ENCODE measurements around the gene FPGS.

FPGS gene

DNA sequence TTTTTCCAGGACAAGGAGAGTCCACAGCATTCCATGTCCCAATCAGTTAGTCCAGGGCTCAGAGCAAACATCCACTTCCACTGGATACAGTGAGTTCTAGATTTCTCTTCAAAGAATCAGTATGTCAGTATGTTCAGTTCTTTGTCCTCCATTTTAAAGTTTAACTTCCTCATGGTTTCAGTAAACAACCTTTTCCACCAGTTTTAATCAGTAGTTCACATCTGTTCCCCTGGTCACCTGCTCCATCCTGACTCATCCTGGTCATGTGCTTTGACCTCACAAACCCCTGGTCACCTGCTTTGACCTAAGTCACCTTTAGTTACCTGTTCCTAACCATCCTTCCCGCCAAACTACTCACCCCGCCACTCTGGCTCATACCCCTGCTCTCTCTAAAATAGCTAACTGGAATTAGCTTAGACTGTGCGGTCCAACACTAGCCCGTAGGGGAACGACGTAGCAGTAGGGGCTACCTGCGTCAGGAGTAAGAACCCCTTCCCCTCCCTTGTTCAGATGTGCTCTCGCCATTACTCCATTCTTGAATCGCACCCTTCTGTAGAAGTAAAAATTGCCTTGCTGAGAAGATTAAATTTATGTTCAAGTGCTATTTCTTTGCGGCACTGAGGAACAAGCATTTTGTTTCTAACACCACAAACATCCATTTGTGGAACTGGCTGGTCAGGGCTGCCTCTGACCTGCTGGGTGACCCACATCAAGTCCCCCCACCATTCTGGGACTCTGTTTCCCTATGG is 46.2 kb downstream of the FPGS start:
- peak overlapping the region in 1 of 2 donors; percentile 24 for H3K27ac ChIP-seq
- peaks cover 0 to 7% (median 3%) of the 10 kb centered on the region in 3 donors for H3K9me3 ChIP-seq
- peaks cover 0 to 61% (median 40%) of the 10 kb centered on the region in 4 donors for H3K4me1 ChIP-seq
- H3K4me3 ChIP-seq = no peak overlapping the region
- no peak for DNase-seq
- TF ChIP-seq CTCF (IDR thresholded peaks at IDR 0.05) = no peak
- H3K27me3 ChIP-seq = no peaks in the 10 kb centered on the region
- peaks cover 0 to 18% (median 10%) of the 10 kb centered on the region in 3 donors for H3K36me3 ChIP-seq
- intact Hi-C loops (cut with DNase I; ENCODE audit: low total_unique reads) = no loop called here

- Histone ChIP-seq H3K4me1 (peaks cover 0 to 61% (median 44%) of the 10 kb centered on the region in 4 donors), H3K4me3 (peak overlapping the region; percentile 4 to 71)
- intact Hi-C loops (cut with DNase I; ENCODE audit: low total_unique reads) = no loop called here
These were observed 47.7 kb downstream of the FPGS start for GRCh38 chr9:127850286-127850830.

DNA sequence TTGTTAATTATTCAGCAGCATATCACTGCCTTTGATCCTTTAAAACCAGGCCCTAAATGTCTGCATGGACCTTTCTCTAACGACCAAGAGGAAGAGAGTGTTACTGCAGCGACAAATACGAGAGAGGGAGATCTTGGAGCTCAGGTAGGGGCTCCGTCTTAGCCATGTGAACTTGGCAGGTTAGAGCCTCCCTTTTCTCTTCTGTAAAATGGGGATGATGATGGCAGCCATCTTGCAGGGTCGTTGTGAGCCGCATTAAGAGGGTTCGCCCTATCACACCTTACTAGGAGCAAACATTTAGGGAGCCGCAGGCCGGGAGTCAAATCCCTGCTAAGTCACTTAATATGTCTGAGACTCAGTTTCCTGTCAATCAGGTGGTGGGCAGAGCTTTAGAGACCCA is 50.1 kb downstream of the FPGS start:
- Histone ChIP-seq H3K27me3 (no peaks in the 10 kb centered on the region), H3K9me3 (peaks cover 0 to 7% (median 3%) of the 10 kb centered on the region in 3 donors), H3K36me3 (peaks cover 0 to 18% (median 10%) of the 10 kb centered on the region in 3 donors), H3K4me3 (peak overlapping the region; percentile 54 to 71), H3K4me1 (peaks cover 5 to 52% (median 38%) of the 10 kb centered on the region in 4 donors), H3K27ac (peak overlapping the region; percentile 80 to 82)
- no peak for TF ChIP-seq CTCF (IDR thresholded peaks at IDR 0.05)
- no peak for DNase-seq
- intact Hi-C loops (cut with DNase I; ENCODE audit: low total_unique reads) = no loop called here

More at GRCh38 chr9:127850286-127850830, 47.7 kb downstream of the FPGS start:
- TF ChIP-seq CTCF (IDR thresholded peaks at IDR 0.05) = no peak
- Histone ChIP-seq H3K9me3 (peaks cover 0 to 7% (median 3%) of the 10 kb centered on the region in 3 donors), H3K27ac (no peak overlapping the region), H3K36me3 (peaks cover 0 to 18% (median 10%) of the 10 kb centered on the region in 3 donors), H3K27me3 (no peaks in the 10 kb centered on the region)
- DNase-seq = no peak

GRCh38 chr9:127853312-127854183 is 50.9 kb downstream of the FPGS start:
- Histone ChIP-seq H3K4me3 (peak overlapping the region; percentile 54 to 71), H3K9me3 (peaks cover 0 to 7% (median 3%) of the 10 kb centered on the region in 3 donors), H3K36me3 (peaks cover 0 to 18% (median 10%) of the 10 kb centered on the region in 3 donors), H3K27ac (peak overlapping the region; percentile 80 to 82), H3K4me1 (peaks cover 5 to 58% (median 44%) of the 10 kb centered on the region in 4 donors), H3K27me3 (no peaks in the 10 kb centered on the region)
- DNase-seq = no peak
- no peak for TF ChIP-seq CTCF (IDR thresholded peaks at IDR 0.05)
- intact Hi-C loops (cut with DNase I; ENCODE audit: low total_unique reads) = no loop called here

GRCh38 chr9:127854184-127854806 is 51.6 kb downstream of the FPGS start, which contains the start of gene ENG:
Gene ENG (minus strand): TSS chr9:127854658. CDS start chr9:127854355, 303 bp downstream.
- Histone ChIP-seq H3K36me3 (peaks cover 0 to 12% (median 10%) of the 10 kb centered on the region in 3 donors), H3K4me3 (peak within 1 kb of the TSS; percentile 54 to 71), H3K4me1 (peaks cover 5 to 66% (median 50%) of the 10 kb centered on the region in 4 donors), H3K27ac (peak within 1 kb of the TSS; percentile 80 to 82), H3K9me3 (peaks cover 0 to 4% (median 1%) of the 10 kb centered on the region in 3 donors), H3K27me3 (no peaks in the 10 kb centered on the region)
- peak; percentile 78 to 87 for DNase-seq
- intact Hi-C loops (cut with DNase I; ENCODE audit: low total_unique reads) = no loop called here
- TF ChIP-seq CTCF (IDR thresholded peaks at IDR 0.05) = peak; percentile 25 to 31
